Adipocyte (in vitro differentiated cells): ENCODE measurements around the gene CTNNBL1.

ENCODE experiments used
- DNase-seq: peaks from one replicate; pipeline ENCODE4 v3.0.0-alpha.2; 2015; ENCODE audit warnings: low read depth
- H3K27me3 ChIP-seq: replicated peaks from 2 replicates; pipeline ENCODE4 v1.7.0; 2013; ENCODE audit warnings: mild to moderate bottlenecking, low read length, moderate library complexity; ENCODE audit not compliant: control insufficient read depth, insufficient read depth
- H3K36me3 ChIP-seq: 2 replicates; pipeline ENCODE4 v1.7.0; 2013; ENCODE audit warnings: low read length, mild to moderate bottlenecking, moderate library complexity; ENCODE audit not compliant: control insufficient read depth, insufficient read depth, severe bottlenecking
- H3K4me1 ChIP-seq: 2 replicates; pipeline ENCODE4 v1.7.0; 2013; ENCODE audit warnings: mild to moderate bottlenecking, low read length, moderate library complexity; ENCODE audit not compliant: control insufficient read depth, insufficient read depth
- H3K4me3 ChIP-seq: 2 replicates; pipeline ENCODE4 v1.7.0; 2013; ENCODE audit warnings: mild to moderate bottlenecking, low read length, moderate library complexity
- H3K9ac ChIP-seq: 2 replicates; pipeline ENCODE4 v1.7.0; 2013; ENCODE audit warnings: mild to moderate bottlenecking, low read length, moderate library complexity
- H3K9me3 ChIP-seq: 2 replicates; pipeline ENCODE4 v1.7.0; 2013; ENCODE audit warnings: mild to moderate bottlenecking, low read length, moderate library complexity; ENCODE audit not compliant: control insufficient read depth

Gene CTNNBL1

DNA sequence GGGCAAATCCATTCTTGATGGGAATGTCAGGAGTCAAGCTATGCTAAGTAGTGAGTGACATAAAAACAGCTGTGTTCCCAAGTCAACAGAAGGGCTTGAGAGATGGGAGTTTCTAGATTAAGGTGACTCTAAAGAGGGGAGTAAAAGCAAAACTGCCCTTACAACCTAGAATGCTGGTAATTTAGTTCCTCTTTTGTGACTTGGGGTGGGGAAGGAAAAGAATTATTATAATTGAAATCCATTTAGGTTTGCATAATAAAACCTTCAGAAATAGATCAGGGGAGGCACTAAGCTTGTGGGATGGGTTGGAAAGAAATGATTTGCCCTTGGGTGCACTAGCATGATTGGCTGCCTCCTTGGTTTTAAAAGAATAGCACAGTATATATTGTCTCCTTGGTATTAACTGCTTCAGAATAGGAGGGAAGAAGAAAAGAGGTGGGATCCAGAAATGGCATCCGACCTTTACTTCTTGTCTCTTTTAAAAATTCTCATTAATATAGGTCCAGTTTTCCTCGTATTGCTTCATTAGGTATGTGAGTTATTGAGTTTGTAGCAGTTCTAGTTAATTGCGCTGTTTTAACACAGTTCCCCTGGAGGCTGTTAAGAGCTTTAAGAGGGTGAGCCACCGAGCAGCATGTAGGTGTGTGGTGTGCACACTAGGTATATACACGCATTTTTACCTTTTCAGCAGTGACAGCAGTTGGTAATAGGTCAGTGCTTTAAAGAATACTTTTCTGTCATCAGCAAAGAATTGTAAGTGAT lies 113.8 kb downstream of the CTNNBL1 start:
- Histone ChIP-seq H3K27me3 (no peaks in the 10 kb centered on the region), H3K36me3 (peaks cover 53% of the 10 kb centered on the region), H3K9me3 (no peaks in the 10 kb centered on the region), H3K4me3 (no peak overlapping the region), H3K4me1 (no peaks in the 10 kb centered on the region), H3K9ac (no peak overlapping the region)
- no peak for DNase-seq

GRCh38 chr20:37808233-37809070 lies 114.6 kb downstream of the CTNNBL1 start:
- Histone ChIP-seq H3K4me1 (no peaks in the 10 kb centered on the region), H3K4me3 (no peak overlapping the region), H3K27me3 (no peaks in the 10 kb centered on the region), H3K9me3 (no peaks in the 10 kb centered on the region), H3K9ac (no peak overlapping the region), H3K36me3 (peaks cover 45% of the 10 kb centered on the region)
- DNase-seq = no peak

GRCh38 chr20:37810027-37810426 lies 116.2 kb downstream of the CTNNBL1 start:
- H3K27me3 ChIP-seq = no peaks in the 10 kb centered on the region
- H3K4me1 ChIP-seq = no peaks in the 10 kb centered on the region
- no peaks in the 10 kb centered on the region for H3K9me3 ChIP-seq
- DNase-seq = no peak
- H3K4me3 ChIP-seq = no peak overlapping the region
- no peak overlapping the region for H3K9ac ChIP-seq
- peaks cover 29% of the 10 kb centered on the region for H3K36me3 ChIP-seq

GRCh38 chr20:37816003-37816402 lies 122.2 kb downstream of the CTNNBL1 start:
- DNase-seq = no peak
- Histone ChIP-seq H3K9ac (no peak overlapping the region), H3K9me3 (no peaks in the 10 kb centered on the region), H3K27me3 (no peaks in the 10 kb centered on the region), H3K4me1 (no peaks in the 10 kb centered on the region), H3K4me3 (no peak overlapping the region), H3K36me3 (no peaks in the 10 kb centered on the region)

GRCh38 chr20:37816726-37817125 lies 122.9 kb downstream of the CTNNBL1 start:
- H3K36me3 ChIP-seq = no peaks in the 10 kb centered on the region
- H3K27me3 ChIP-seq = no peaks in the 10 kb centered on the region
- no peaks in the 10 kb centered on the region for H3K9me3 ChIP-seq
- no peak overlapping the region for H3K4me3 ChIP-seq
- no peak overlapping the region for H3K9ac ChIP-seq
- no peak for DNase-seq
- H3K4me1 ChIP-seq = no peaks in the 10 kb centered on the region

DNA sequence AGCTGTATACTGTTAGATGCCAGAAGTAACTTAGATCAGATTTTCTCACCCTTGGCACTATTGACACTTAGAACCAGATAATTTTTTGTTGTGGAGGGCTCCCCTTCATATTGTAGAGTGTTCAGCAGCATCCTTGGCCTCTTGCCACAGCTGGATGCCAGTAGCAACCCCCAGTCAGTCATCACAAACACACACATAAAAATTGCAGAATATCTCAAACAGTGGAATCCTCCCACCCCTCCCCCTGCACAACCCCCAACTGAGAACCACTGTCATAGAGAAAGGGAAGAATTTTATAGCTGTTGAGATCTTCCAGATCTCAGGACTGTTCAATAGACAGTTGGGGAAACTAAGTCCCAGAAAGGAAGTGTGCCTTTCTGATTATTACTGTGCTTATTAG lies 127.9 kb downstream of the CTNNBL1 start:
- peak; percentile 23 for DNase-seq
- no peaks in the 10 kb centered on the region for H3K27me3 ChIP-seq
- H3K36me3 ChIP-seq = no peaks in the 10 kb centered on the region
- no peaks in the 10 kb centered on the region for H3K4me1 ChIP-seq
- no peaks in the 10 kb centered on the region for H3K9me3 ChIP-seq
- no peak overlapping the region for H3K4me3 ChIP-seq
- no peak overlapping the region for H3K9ac ChIP-seq

GRCh38 chr20:37822141-37822601 lies 128.3 kb downstream of the CTNNBL1 start:
- H3K4me3 ChIP-seq = no peak overlapping the region
- H3K4me1 ChIP-seq = no peaks in the 10 kb centered on the region
- no peaks in the 10 kb centered on the region for H3K36me3 ChIP-seq
- no peak overlapping the region for H3K9ac ChIP-seq
- no peaks in the 10 kb centered on the region for H3K27me3 ChIP-seq
- peak; percentile 87 for DNase-seq
- H3K9me3 ChIP-seq = no peaks in the 10 kb centered on the region

- peak; percentile 27 for DNase-seq
Measured at GRCh38 chr20:37823296-37823980, 129.6 kb downstream of the CTNNBL1 start.

GRCh38 chr20:37827605-37828004 lies 133.8 kb downstream of the CTNNBL1 start:
- no peak overlapping the region for H3K4me3 ChIP-seq
- DNase-seq = no peak
- H3K27me3 ChIP-seq = no peaks in the 10 kb centered on the region
- H3K9me3 ChIP-seq = no peaks in the 10 kb centered on the region
- no peaks in the 10 kb centered on the region for H3K36me3 ChIP-seq
- H3K9ac ChIP-seq = no peak overlapping the region
- H3K4me1 ChIP-seq = no peaks in the 10 kb centered on the region

More at GRCh38 chr20:37823296-37823980, 129.6 kb downstream of the CTNNBL1 start:
- H3K27me3 ChIP-seq = no peaks in the 10 kb centered on the region
- no peaks in the 10 kb centered on the region for H3K9me3 ChIP-seq
- H3K36me3 ChIP-seq = no peaks in the 10 kb centered on the region
- no peak overlapping the region for H3K4me3 ChIP-seq
- no peaks in the 10 kb centered on the region for H3K4me1 ChIP-seq
- no peak overlapping the region for H3K9ac ChIP-seq

DNA sequence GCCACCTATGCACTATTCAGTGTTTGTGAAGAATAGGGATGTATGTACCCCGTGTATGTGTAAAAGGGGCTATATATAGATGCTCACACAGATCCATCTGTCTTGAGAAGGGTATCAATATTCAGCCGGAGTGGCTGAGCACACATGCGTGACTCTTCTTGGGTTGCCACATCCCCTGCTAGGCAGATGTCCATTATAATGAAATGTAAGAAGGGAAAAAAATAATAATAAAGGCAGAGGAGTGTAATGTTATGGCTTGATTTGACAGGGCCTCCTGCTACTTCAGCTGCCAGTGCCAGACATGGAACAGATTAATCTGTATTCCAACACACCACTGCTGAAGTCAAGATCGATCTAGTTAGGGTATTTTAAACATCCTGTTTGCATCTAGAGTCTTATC lies 134.9 kb downstream of the CTNNBL1 start:
- no peak for DNase-seq
- Histone ChIP-seq H3K4me3 (no peak overlapping the region), H3K36me3 (no peaks in the 10 kb centered on the region), H3K9me3 (no peaks in the 10 kb centered on the region), H3K9ac (no peak overlapping the region), H3K27me3 (no peaks in the 10 kb centered on the region), H3K4me1 (no peaks in the 10 kb centered on the region)

- DNase-seq = no peak
- Histone ChIP-seq H3K4me1 (no peaks in the 10 kb centered on the region), H3K4me3 (no peak overlapping the region), H3K27me3 (no peaks in the 10 kb centered on the region), H3K36me3 (no peaks in the 10 kb centered on the region), H3K9ac (no peak overlapping the region), H3K9me3 (no peaks in the 10 kb centered on the region)
Measured at GRCh38 chr20:37829128-37829527, 135.3 kb downstream of the CTNNBL1 start.
